Right lobe of liver (tissue), 4 donors: ENCODE measurements around the gene CALHM6.

Source experiments
- CTCF ChIP-seq, 4 donors: fragments of 200-600 bp in 3 of 4; fragments of 450-650 bp in 1 of 4; IDR thresholded peaks; one replicate each; pipeline versions ENCODE4 v1.5.1 to v1.8.0; 2016 to 2022; ENCODE audit warnings: antibody characterized with exemption in 4 of 4, mild to moderate bottlenecking in 2 of 4
- POLR2A ChIP-seq: fragments of 450-650 bp; IDR thresholded peaks from one replicate; pipeline ENCODE4 v1.6.1; 2017; ENCODE audit warnings: antibody characterized with exemption, mild to moderate bottlenecking
- donor health status: DM: no; HTN: no; CAD: no.
- donor health status: DM: no; HTN: no; CAD: no.
- donor health status: DM: no; HTN: yes; CAD: no.

GRCh38 chr6:116422238-116422637 is 38.9 kb upstream of the CALHM6 start:
- TF ChIP-seq CTCF (IDR thresholded peaks at IDR 0.05): no peak
- TF ChIP-seq POLR2A: no peak
